H9 (cell line): Measurements from ENCODE around the gene TMED8. TPM values are rescaled to one million over a fixed set of nuclear protein-coding genes. Genes with fewer than 3 reads are reported as not detected.

Source experiments
- DNase-seq: peaks from one replicate; pipeline ENCODE4 v3.0.0-alpha.2; 2017
- H2AFZ ChIP-seq: one replicate; pipeline ENCODE4 v1.6.1; 2013; ENCODE audit warnings: mild to moderate bottlenecking, low read length, control low read depth, moderate library complexity
- H2AK5ac ChIP-seq: 2 replicates; pipeline ENCODE4 v1.6.1; 2013; ENCODE audit warnings: low read length, control low read depth, mixed read lengths; ENCODE audit not compliant: insufficient read length
- H2BK120ac ChIP-seq: one replicate; pipeline ENCODE4 v1.6.1; 2013; ENCODE audit warnings: low read depth, mild to moderate bottlenecking, low read length, control low read depth, inconsistent platforms; ENCODE audit not compliant: poor library complexity, severe bottlenecking
- H2BK12ac ChIP-seq: 2 replicates; pipeline ENCODE4 v1.6.1; 2013; ENCODE audit warnings: low read length, control low read depth, mixed read lengths, low read depth; ENCODE audit not compliant: insufficient read length
- H2BK15ac ChIP-seq: 2 replicates; pipeline ENCODE4 v1.6.1; 2013; ENCODE audit warnings: low read depth, low read length, control low read depth
- H2BK20ac ChIP-seq: one replicate; pipeline ENCODE4 v1.6.1; 2013; ENCODE audit warnings: low read depth, mild to moderate bottlenecking, low read length, control low read depth, inconsistent platforms; ENCODE audit not compliant: poor library complexity, severe bottlenecking
- H2BK5ac ChIP-seq: 2 replicates; pipeline ENCODE4 v1.6.1; 2013; ENCODE audit warnings: low read length, control low read depth, mixed read lengths; ENCODE audit not compliant: insufficient read length
- H3K14ac ChIP-seq: 2 replicates; pipeline ENCODE4 v1.6.1; 2013; ENCODE audit warnings: low read length, control low read depth; ENCODE audit not compliant: insufficient read depth
- H3K18ac ChIP-seq: 2 replicates; pipeline ENCODE4 v1.6.1; 2013; ENCODE audit warnings: low read depth, mild to moderate bottlenecking, mixed read lengths, low read length, control low read depth; ENCODE audit not compliant: insufficient read length
- H3K23ac ChIP-seq: 2 replicates; pipeline ENCODE4 v1.6.1; 2013; ENCODE audit warnings: low read length, control low read depth, mixed read lengths, low read depth; ENCODE audit not compliant: insufficient read length
- H3K23me2 ChIP-seq: 2 replicates; pipeline ENCODE4 v1.6.1; 2013; ENCODE audit warnings: low read depth, mild to moderate bottlenecking, mixed read lengths, low read length, control low read depth; ENCODE audit not compliant: insufficient read length, poor library complexity, severe bottlenecking
- H3K27ac ChIP-seq: 2 replicates; pipeline ENCODE4 v1.5.1; 2013; ENCODE audit warnings: low read length, control low read depth, mixed read lengths, low read depth; ENCODE audit not compliant: insufficient read length
- H3K27me3 ChIP-seq: 2 replicates; pipeline ENCODE4 v1.6.1; 2013; ENCODE audit warnings: low read length, control low read depth, inconsistent platforms; ENCODE audit not compliant: insufficient read depth
- H3K4ac ChIP-seq: 2 replicates; pipeline ENCODE4 v1.6.1; 2013; ENCODE audit warnings: low read depth, mild to moderate bottlenecking, control low read depth, inconsistent platforms, low read length, moderate library complexity
- H3K4me1 ChIP-seq: 2 replicates; pipeline ENCODE4 v1.6.1; 2013; ENCODE audit warnings: low read length, control low read depth, inconsistent platforms; ENCODE audit not compliant: insufficient read depth
- H3K4me2 ChIP-seq: 2 replicates; pipeline ENCODE4 v1.6.1; 2013; ENCODE audit warnings: low read length, control low read depth, mixed read lengths; ENCODE audit not compliant: insufficient read length, insufficient read depth
- H3K56ac ChIP-seq: 2 replicates; pipeline ENCODE4 v1.6.1; 2013; ENCODE audit warnings: low read depth, mild to moderate bottlenecking, mixed read lengths, low read length, control low read depth; ENCODE audit not compliant: insufficient read length
- H3K79me1 ChIP-seq: 2 replicates; pipeline ENCODE4 v1.6.1; 2013; ENCODE audit warnings: low read depth, mild to moderate bottlenecking, moderate library complexity, low read length, control low read depth, inconsistent platforms; ENCODE audit not compliant: insufficient read depth, poor library complexity, severe bottlenecking
- H3K79me2 ChIP-seq: 2 replicates; pipeline ENCODE4 v1.6.1; 2013; ENCODE audit warnings: low read length, control low read depth, inconsistent platforms; ENCODE audit not compliant: insufficient read depth
- H3K9ac ChIP-seq: 2 replicates; pipeline ENCODE4 v1.6.1; 2013; ENCODE audit warnings: low read length, control low read depth, mixed read lengths; ENCODE audit not compliant: insufficient read length; ENCODE audit errors: extremely low read depth
- H3K9me3 ChIP-seq: one replicate; pipeline ENCODE4 v1.6.1; 2013; ENCODE audit warnings: low read depth, low read length, inconsistent platforms; ENCODE audit not compliant: control insufficient read depth
- H3T11ph ChIP-seq: one replicate; pipeline ENCODE4 v1.6.1; 2013; ENCODE audit warnings: mild to moderate bottlenecking, low read length, control low read depth, inconsistent platforms
- H4K20me1 ChIP-seq: one replicate; pipeline ENCODE4 v1.6.1; 2013; ENCODE audit not compliant: control insufficient read depth, insufficient read length, insufficient read depth
- H4K5ac ChIP-seq: 2 replicates; pipeline ENCODE4 v1.6.1; 2013; ENCODE audit warnings: low read depth, mild to moderate bottlenecking, mixed read lengths, low read length, control low read depth; ENCODE audit not compliant: insufficient read length
- H4K8ac ChIP-seq: replicated peaks from 2 replicates; pipeline ENCODE4 v1.6.1; 2013; ENCODE audit warnings: low read length, control low read depth, mixed read lengths, low read depth; ENCODE audit not compliant: insufficient read length
- H4K91ac ChIP-seq: 2 replicates; pipeline ENCODE4 v1.6.1; 2013; ENCODE audit warnings: low read depth, mild to moderate bottlenecking, moderate library complexity, mixed read lengths, low read length, control low read depth; ENCODE audit not compliant: insufficient read length
- H3K27ac Mint-ChIP-seq, 3 experiments: 2 replicates in 2 of 3; 3 replicates in 1 of 3; pipeline ENCODE4 v1.8.0; 2020 to 2021; ENCODE audit warnings: mixed read lengths in 3 of 3, mild to moderate bottlenecking in 1 of 3, moderate library complexity in 1 of 3
- H3K27me3 Mint-ChIP-seq: 2 replicates; pipeline ENCODE4 v1.8.0; 2021; ENCODE audit warnings: low read depth, mild to moderate bottlenecking, moderate library complexity, mixed read lengths
- H3K36me3 Mint-ChIP-seq, 3 experiments: 2 replicates in 2 of 3; 3 replicates in 1 of 3; pipeline ENCODE4 v1.8.0; 2020 to 2021; ENCODE audit warnings: low read depth in 3 of 3, mixed read lengths in 3 of 3; ENCODE audit not compliant: insufficient read depth in 1 of 3
- H3K4me1 Mint-ChIP-seq, 2 experiments: 2 replicates each; pipeline ENCODE4 v1.8.0; 2020; ENCODE audit warnings: mixed read lengths in 2 of 2
- H3K4me3 Mint-ChIP-seq, 2 experiments: 2 replicates in 1 of 2; 3 replicates in 1 of 2; pipeline ENCODE4 v1.8.0; 2020 to 2021; ENCODE audit warnings: mild to moderate bottlenecking in 2 of 2, mixed read lengths in 2 of 2, moderate library complexity in 1 of 2
- H3K9me3 Mint-ChIP-seq, 2 experiments: 2 replicates in 1 of 2; 3 replicates in 1 of 2; pipeline ENCODE4 v1.8.0; 2020; ENCODE audit warnings: mild to moderate bottlenecking in 2 of 2, mixed read lengths in 2 of 2, moderate library complexity in 1 of 2
- CTCF ChIP-seq: fragments of 200-600 bp; sonication (generic); conservative IDR thresholded peaks from 3 replicates; pipeline ENCODE4 v1.8.0; 2021; ENCODE audit warnings: antibody characterized with exemption, mild to moderate bottlenecking
- WGBS: extraction: QIAGEN DNeasy Blood & Tissue Kit; methylation state at CpG from one replicate; pipeline ENCODE4 v1.1.7; 2013; ENCODE audit warnings: missing lambda C conversion rate, low lambda C conversion rate, mixed read lengths; ENCODE audit not compliant: insufficient read length; ENCODE audit errors: extremely low coverage; 5-methylcytosine and 5-hydroxymethylcytosine counted together
- total RNA-seq: library from RNA; stranded (reverse); gene quantifications from 2 replicates; pipeline ENCODE4 v1.2.1, GENCODE V29; 2021

Gene TMED8
- total RNA-seq, 1 experiment from 2014 or later: 9.5 TPM

DNA sequence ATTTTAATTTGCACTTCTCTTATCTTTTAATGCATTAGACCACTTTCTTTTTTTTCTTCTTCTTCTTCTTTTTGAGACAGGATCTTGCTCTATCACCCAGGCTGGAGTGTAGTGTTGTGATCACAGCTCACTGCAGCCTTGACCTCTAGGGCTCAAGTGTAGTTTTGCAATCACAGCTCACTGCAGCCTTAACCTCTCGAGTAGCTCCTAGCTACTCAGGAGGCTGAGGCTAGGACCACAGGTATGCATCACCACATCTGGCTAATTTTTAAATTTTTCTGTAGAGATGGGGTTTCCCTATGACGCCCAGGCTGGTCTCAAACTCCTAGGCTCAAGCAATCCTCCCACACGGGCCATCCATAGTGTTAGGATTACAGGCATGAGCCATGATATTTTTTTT lies 12.7 kb downstream of the TMED8 start:
- no peak overlapping the region for H4K91ac ChIP-seq

More for the DNA sequence above, 12.7 kb downstream of the TMED8 start:
- H3K4me2 ChIP-seq: no peak overlapping the region
- no peaks in the 10 kb centered on the region; a peak in 1 of 4 replicates for H3K4me1 Mint-ChIP-seq
- no peaks in the 10 kb centered on the region for H3K23me2 ChIP-seq
- no peaks in the 10 kb centered on the region for H4K20me1 ChIP-seq
- no peaks in the 10 kb centered on the region for H3K27me3 ChIP-seq
- no peaks in the 10 kb centered on the region for H3K79me2 ChIP-seq
- H3K4ac ChIP-seq: no peak overlapping the region
- no peak overlapping the region for H3K23ac ChIP-seq
- H3K18ac ChIP-seq: no peak overlapping the region
- no peaks in the 10 kb centered on the region for H3K9me3 Mint-ChIP-seq
- no peak overlapping the region for H2AFZ ChIP-seq
- H2BK5ac ChIP-seq: no peak overlapping the region
- TF ChIP-seq CTCF: no peak
- no peak for DNase-seq
- no peak overlapping the region for H2BK15ac ChIP-seq
- no peak overlapping the region for H3T11ph ChIP-seq
- no peak overlapping the region for H2BK120ac ChIP-seq
- H4K8ac ChIP-seq: no peak overlapping the region
- H3K36me3 Mint-ChIP-seq: no peaks in the 10 kb centered on the region
- no peaks in the 10 kb centered on the region for H3K27me3 Mint-ChIP-seq
- H3K56ac ChIP-seq: no peak overlapping the region
- no peaks in the 10 kb centered on the region for H3K9me3 ChIP-seq
- H3K27ac Mint-ChIP-seq: peak overlapping the region in 1 of 3 experiments; percentile 28; a peak in 1 of 7 replicates
- no CpG with 5 or more reads among the region's 3 CpGs for whole genome bisulfite sequencing
- no peak overlapping the region for H4K5ac ChIP-seq
- H2AK5ac ChIP-seq: no peak overlapping the region
- no peak overlapping the region for H2BK20ac ChIP-seq
- no peak overlapping the region for H3K14ac ChIP-seq
- H3K4me3 Mint-ChIP-seq: no peak overlapping the region
- H3K4me1 ChIP-seq: no peaks in the 10 kb centered on the region
- no peak overlapping the region for H3K27ac ChIP-seq
- no peak overlapping the region for H2BK12ac ChIP-seq
- no peak overlapping the region for H3K9ac ChIP-seq
- H3K79me1 ChIP-seq: no peaks in the 10 kb centered on the region
